ENCODE measurements around the gene AFF1.

The AFF1 gene

DNA sequence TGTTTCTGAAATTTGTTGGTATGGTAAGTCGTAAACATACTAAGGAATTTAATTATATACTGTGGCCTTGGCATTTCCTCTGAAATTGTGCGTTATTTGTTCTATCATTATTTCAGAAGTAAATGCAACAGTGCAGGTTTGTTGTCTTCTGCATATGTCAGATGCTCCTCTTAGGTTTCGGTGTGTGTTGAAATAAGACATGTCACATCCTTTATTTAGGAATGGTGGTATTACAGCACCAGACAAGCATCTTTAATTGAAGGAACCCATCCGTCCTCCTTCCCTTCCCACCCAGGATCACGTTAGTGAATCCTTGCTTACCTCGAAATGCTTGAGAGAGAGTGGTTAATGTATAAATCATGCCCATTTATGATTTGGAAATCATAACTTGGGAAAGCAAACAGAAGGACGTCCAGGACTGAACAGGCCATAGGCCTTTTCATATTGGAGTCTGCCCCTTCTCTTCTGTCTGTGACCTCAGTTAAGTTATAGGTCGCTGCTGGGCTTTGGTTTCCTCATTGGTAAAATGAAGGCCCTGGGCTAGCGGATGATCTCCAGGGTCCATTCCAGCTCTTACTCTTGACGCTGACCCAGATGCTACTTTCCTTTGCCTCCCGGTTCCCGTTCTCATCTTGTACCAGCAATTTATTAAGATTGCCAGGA lies 151.5 kb downstream of the AFF1 start:
- Histone ChIP-seq H3K9ac (ENCODE audit: low read length in 2 of 2) (no peak overlapping the region), H3K9me3 (ENCODE audit: control insufficient read depth in 2 of 2, low read length in 2 of 2) (no peaks in the 10 kb centered on the region), H3K4me3 (ENCODE audit: low read length in 2 of 2) (no peak overlapping the region), H3K27me3 (ENCODE audit: control insufficient read depth in 1 of 2, insufficient read depth in 2 of 2, low read length in 2 of 2) (no peaks in the 10 kb centered on the region), H3K27ac (ENCODE audit: low read length) (peak overlapping the region; percentile 18), H3K4me1 (ENCODE audit: control insufficient read depth, insufficient read depth, low read length) (peaks cover 20% of the 10 kb centered on the region), H3K36me3 (ENCODE audit: control insufficient read depth in 2 of 2, insufficient read depth in 2 of 2, low read length in 2 of 2) (peaks cover 0 to 2% of the 10 kb centered on the region in 2 donors)

DNA sequence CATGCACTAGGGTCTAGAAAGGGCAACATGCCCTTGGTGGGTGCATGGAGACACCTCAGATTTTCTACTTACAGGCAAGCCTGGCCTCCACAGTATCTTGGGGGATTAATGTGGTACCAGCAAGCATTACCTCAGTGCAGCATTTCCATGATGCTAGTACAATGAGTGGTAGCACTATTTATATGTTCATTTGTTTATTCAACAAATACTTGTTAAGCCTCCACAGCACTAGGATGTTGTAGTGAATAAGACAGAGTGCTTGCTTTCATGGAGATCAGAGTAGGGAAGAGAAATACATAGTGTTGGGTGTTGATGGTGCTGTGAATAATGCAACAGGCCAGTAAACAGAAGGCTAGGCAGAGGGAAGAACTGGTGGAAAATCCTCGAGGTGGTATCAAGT lies 152.2 kb downstream of the AFF1 start:
- Histone ChIP-seq H3K36me3 (ENCODE audit: control insufficient read depth in 2 of 2, insufficient read depth in 2 of 2, low read length in 2 of 2) (peaks cover 0 to 2% of the 10 kb centered on the region in 2 donors), H3K9me3 (ENCODE audit: control insufficient read depth in 2 of 2, low read length in 2 of 2) (no peaks in the 10 kb centered on the region), H3K4me1 (ENCODE audit: control insufficient read depth, insufficient read depth, low read length) (peaks cover 16% of the 10 kb centered on the region), H3K27ac (ENCODE audit: low read length) (peak overlapping the region; percentile 18), H3K9ac (ENCODE audit: low read length in 2 of 2) (no peak overlapping the region), H3K27me3 (ENCODE audit: control insufficient read depth in 1 of 2, insufficient read depth in 2 of 2, low read length in 2 of 2) (no peaks in the 10 kb centered on the region), H3K4me3 (ENCODE audit: low read length in 2 of 2) (peak overlapping the region in 1 of 2 donors; percentile 24)

DNA sequence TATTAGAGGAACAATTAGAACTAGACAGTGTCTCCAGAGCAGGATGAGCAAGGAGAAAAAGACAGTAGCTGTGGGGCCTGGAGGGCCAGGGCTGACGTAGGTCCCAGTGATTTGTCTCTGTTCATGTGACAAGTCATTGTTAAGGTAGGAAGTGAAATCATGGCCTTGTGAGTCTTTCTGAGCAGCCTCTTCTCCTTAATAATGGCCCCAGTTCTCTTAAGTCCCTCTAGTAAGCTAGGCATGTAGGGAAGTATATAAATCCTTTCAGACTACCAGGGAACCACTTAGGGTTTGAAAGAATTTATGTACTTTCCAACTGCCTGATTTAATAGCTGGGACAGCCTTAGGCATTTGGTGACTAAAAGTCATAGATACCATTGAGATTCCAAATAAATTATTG lies 152.6 kb downstream of the AFF1 start:
- Histone ChIP-seq H3K27me3 (ENCODE audit: control insufficient read depth in 1 of 2, insufficient read depth in 2 of 2, low read length in 2 of 2) (no peaks in the 10 kb centered on the region), H3K4me1 (ENCODE audit: control insufficient read depth, insufficient read depth, low read length) (peaks cover 15% of the 10 kb centered on the region), H3K9ac (ENCODE audit: low read length in 2 of 2) (no peak overlapping the region), H3K9me3 (ENCODE audit: control insufficient read depth in 2 of 2, low read length in 2 of 2) (no peaks in the 10 kb centered on the region), H3K4me3 (ENCODE audit: low read length in 2 of 2) (no peak overlapping the region), H3K36me3 (ENCODE audit: control insufficient read depth in 2 of 2, insufficient read depth in 2 of 2, low read length in 2 of 2) (peaks cover 0 to 2% of the 10 kb centered on the region in 2 donors), H3K27ac (ENCODE audit: low read length) (no peak overlapping the region)

DNA sequence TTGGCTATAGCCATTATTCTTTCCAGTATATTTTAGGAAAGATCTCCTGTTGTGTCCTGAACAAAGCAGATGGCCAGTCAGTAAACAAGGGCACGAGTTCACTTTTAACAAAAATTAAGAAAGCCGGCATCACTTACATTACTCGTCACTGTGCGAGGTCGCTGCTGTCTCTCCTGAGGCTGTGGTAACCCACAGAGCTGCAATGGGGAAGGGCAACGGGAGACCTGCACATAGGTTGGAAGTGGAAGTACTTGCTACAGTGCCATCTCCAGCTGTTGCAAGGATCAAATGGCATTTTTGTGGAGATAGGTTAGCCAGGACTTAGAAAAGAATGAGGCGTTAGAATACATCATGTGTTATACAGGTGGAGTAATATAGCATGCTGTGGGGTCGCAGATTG lies 153.4 kb downstream of the AFF1 start:
- H3K27ac ChIP-seq (ENCODE audit: low read length) = no peak overlapping the region
- no peaks in the 10 kb centered on the region for H3K9me3 ChIP-seq (ENCODE audit: control insufficient read depth in 2 of 2, low read length in 2 of 2)
- H3K4me1 ChIP-seq (ENCODE audit: control insufficient read depth, insufficient read depth, low read length) = peaks cover 17% of the 10 kb centered on the region
- no peak overlapping the region for H3K4me3 ChIP-seq (ENCODE audit: low read length in 2 of 2)
- no peak overlapping the region for H3K9ac ChIP-seq (ENCODE audit: low read length in 2 of 2)
- H3K27me3 ChIP-seq (ENCODE audit: control insufficient read depth in 1 of 2, insufficient read depth in 2 of 2, low read length in 2 of 2) = no peaks in the 10 kb centered on the region
- peaks cover 2% of the 10 kb centered on the region in 2 donors for H3K36me3 ChIP-seq (ENCODE audit: control insufficient read depth in 2 of 2, insufficient read depth in 2 of 2, low read length in 2 of 2)

GRCh38 chr4:87089368-87089767 lies 154.6 kb downstream of the AFF1 start:
- H3K9me3 ChIP-seq (ENCODE audit: control insufficient read depth in 2 of 2, low read length in 2 of 2) = no peaks in the 10 kb centered on the region
- H3K4me1 ChIP-seq (ENCODE audit: control insufficient read depth, insufficient read depth, low read length) = peaks cover 20% of the 10 kb centered on the region
- no peaks in the 10 kb centered on the region for H3K27me3 ChIP-seq (ENCODE audit: control insufficient read depth in 1 of 2, insufficient read depth in 2 of 2, low read length in 2 of 2)
- H3K36me3 ChIP-seq (ENCODE audit: control insufficient read depth in 2 of 2, insufficient read depth in 2 of 2, low read length in 2 of 2) = peaks cover 2 to 5% of the 10 kb centered on the region in 2 donors
- no peak overlapping the region for H3K9ac ChIP-seq (ENCODE audit: low read length in 2 of 2)
- no peak overlapping the region for H3K4me3 ChIP-seq (ENCODE audit: low read length in 2 of 2)
- no peak overlapping the region for H3K27ac ChIP-seq (ENCODE audit: low read length)

DNA sequence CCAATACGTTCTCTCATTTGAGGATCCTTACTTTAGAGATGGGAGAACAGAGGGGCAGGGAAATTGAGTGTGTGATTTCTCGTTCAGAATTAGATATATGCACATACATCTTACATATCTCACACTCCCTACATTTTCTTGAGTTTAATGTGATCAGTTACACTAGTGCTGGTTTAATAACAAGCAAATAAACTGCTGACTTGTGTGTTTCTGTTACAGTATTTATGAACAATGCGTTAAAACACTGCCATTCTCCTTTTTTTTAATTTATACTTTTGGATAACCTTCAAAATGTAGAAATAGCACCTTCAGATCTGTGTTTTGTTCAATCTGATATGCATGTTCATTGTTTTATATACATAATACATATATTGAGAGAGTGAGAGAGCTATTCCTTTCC lies 155.5 kb downstream of the AFF1 start:
- H3K27me3 ChIP-seq (ENCODE audit: control insufficient read depth in 1 of 2, insufficient read depth in 2 of 2, low read length in 2 of 2) = no peaks in the 10 kb centered on the region
- no peak overlapping the region for H3K9ac ChIP-seq (ENCODE audit: low read length in 2 of 2)
- H3K4me3 ChIP-seq (ENCODE audit: low read length in 2 of 2) = no peak overlapping the region
- peaks cover 2 to 5% of the 10 kb centered on the region in 2 donors for H3K36me3 ChIP-seq (ENCODE audit: control insufficient read depth in 2 of 2, insufficient read depth in 2 of 2, low read length in 2 of 2)
- peaks cover 20% of the 10 kb centered on the region for H3K4me1 ChIP-seq (ENCODE audit: control insufficient read depth, insufficient read depth, low read length)
- no peak overlapping the region for H3K27ac ChIP-seq (ENCODE audit: low read length)
- H3K9me3 ChIP-seq (ENCODE audit: control insufficient read depth in 2 of 2, low read length in 2 of 2) = no peaks in the 10 kb centered on the region

GRCh38 chr4:87092389-87093141 lies 157.8 kb downstream of the AFF1 start:
- H3K4me1 ChIP-seq (ENCODE audit: control insufficient read depth, insufficient read depth, low read length) = peaks cover 10% of the 10 kb centered on the region

GRCh38 chr4:87093443-87094123 lies 158.8 kb downstream of the AFF1 start:
- Histone ChIP-seq H3K36me3 (ENCODE audit: control insufficient read depth in 2 of 2, insufficient read depth in 2 of 2, low read length in 2 of 2) (peaks cover 2 to 5% of the 10 kb centered on the region in 2 donors), H3K4me1 (ENCODE audit: control insufficient read depth, insufficient read depth, low read length) (peaks cover 10% of the 10 kb centered on the region), H3K27me3 (ENCODE audit: control insufficient read depth in 1 of 2, insufficient read depth in 2 of 2, low read length in 2 of 2) (no peaks in the 10 kb centered on the region), H3K4me3 (ENCODE audit: low read length in 2 of 2) (no peak overlapping the region), H3K9me3 (ENCODE audit: control insufficient read depth in 2 of 2, low read length in 2 of 2) (no peaks in the 10 kb centered on the region), H3K27ac (ENCODE audit: low read length) (no peak overlapping the region), H3K9ac (ENCODE audit: low read length in 2 of 2) (peak overlapping the region in 1 of 2 donors; percentile 26)

More at GRCh38 chr4:87092389-87093141, 157.8 kb downstream of the AFF1 start:
- Histone ChIP-seq H3K36me3 (ENCODE audit: control insufficient read depth in 2 of 2, insufficient read depth in 2 of 2, low read length in 2 of 2) (peaks cover 2 to 5% of the 10 kb centered on the region in 2 donors), H3K9me3 (ENCODE audit: control insufficient read depth in 2 of 2, low read length in 2 of 2) (no peaks in the 10 kb centered on the region), H3K27ac (ENCODE audit: low read length) (no peak overlapping the region), H3K27me3 (ENCODE audit: control insufficient read depth in 1 of 2, insufficient read depth in 2 of 2, low read length in 2 of 2) (no peaks in the 10 kb centered on the region), H3K9ac (ENCODE audit: low read length in 2 of 2) (no peak overlapping the region), H3K4me3 (ENCODE audit: low read length in 2 of 2) (no peak overlapping the region)

GRCh38 chr4:87097075-87097474 lies 162.3 kb downstream of the AFF1 start:
- no peaks in the 10 kb centered on the region for H3K9me3 ChIP-seq (ENCODE audit: control insufficient read depth in 2 of 2, low read length in 2 of 2)
- H3K4me1 ChIP-seq (ENCODE audit: control insufficient read depth, insufficient read depth, low read length) = peaks cover 10% of the 10 kb centered on the region
- H3K27me3 ChIP-seq (ENCODE audit: control insufficient read depth in 1 of 2, insufficient read depth in 2 of 2, low read length in 2 of 2) = no peaks in the 10 kb centered on the region
- H3K36me3 ChIP-seq (ENCODE audit: control insufficient read depth in 2 of 2, insufficient read depth in 2 of 2, low read length in 2 of 2) = peaks cover 0 to 5% of the 10 kb centered on the region in 2 donors
- H3K9ac ChIP-seq (ENCODE audit: low read length in 2 of 2) = no peak overlapping the region
- no peak overlapping the region for H3K4me3 ChIP-seq (ENCODE audit: low read length in 2 of 2)
- H3K27ac ChIP-seq (ENCODE audit: low read length) = no peak overlapping the region

DNA sequence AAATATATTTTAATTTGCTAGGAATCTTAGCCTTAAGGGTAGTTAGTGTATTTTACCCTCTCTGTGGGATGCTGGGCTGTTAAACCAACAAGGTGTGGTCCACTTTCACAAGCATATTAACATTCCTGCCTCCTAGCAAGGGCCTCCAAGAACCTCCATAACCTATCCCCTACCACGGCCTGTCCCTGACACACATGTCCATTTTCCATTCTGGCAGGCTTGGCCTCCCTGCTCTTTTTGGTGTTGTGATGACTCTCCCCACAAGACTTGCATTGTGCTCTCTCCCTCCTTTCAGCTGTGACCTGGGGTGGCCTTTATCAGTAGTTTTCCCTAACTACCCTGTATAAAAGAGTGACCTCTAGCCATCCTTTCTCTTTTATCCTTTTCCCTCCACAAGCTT lies 165.4 kb downstream of the AFF1 start:
- H3K36me3 ChIP-seq (ENCODE audit: control insufficient read depth in 2 of 2, insufficient read depth in 2 of 2, low read length in 2 of 2) = no peaks in the 10 kb centered on the region
- H3K4me1 ChIP-seq (ENCODE audit: control insufficient read depth, insufficient read depth, low read length) = peaks cover 6% of the 10 kb centered on the region
- no peak overlapping the region for H3K9ac ChIP-seq (ENCODE audit: low read length in 2 of 2)
- no peak overlapping the region for H3K27ac ChIP-seq (ENCODE audit: low read length)
- H3K4me3 ChIP-seq (ENCODE audit: low read length in 2 of 2) = no peak overlapping the region
- no peaks in the 10 kb centered on the region for H3K9me3 ChIP-seq (ENCODE audit: control insufficient read depth in 2 of 2, low read length in 2 of 2)
- H3K27me3 ChIP-seq (ENCODE audit: control insufficient read depth in 1 of 2, insufficient read depth in 2 of 2, low read length in 2 of 2) = no peaks in the 10 kb centered on the region
